Colon (tissue), 2 donors: ENCODE measurements around the gene WDR64.
A peak's percentile ranks its signal among the peaks of the same experiment; 100 is the strongest.

Experiments
- FAIRE-seq: peaks from 2 replicates; lab custom pipeline; 2012; peaks lifted over from hg19 to GRCh38; lab: Jason Lieb, UNC
- donor health status: control.
- donor health status: control.

Gene WDR64

DNA sequence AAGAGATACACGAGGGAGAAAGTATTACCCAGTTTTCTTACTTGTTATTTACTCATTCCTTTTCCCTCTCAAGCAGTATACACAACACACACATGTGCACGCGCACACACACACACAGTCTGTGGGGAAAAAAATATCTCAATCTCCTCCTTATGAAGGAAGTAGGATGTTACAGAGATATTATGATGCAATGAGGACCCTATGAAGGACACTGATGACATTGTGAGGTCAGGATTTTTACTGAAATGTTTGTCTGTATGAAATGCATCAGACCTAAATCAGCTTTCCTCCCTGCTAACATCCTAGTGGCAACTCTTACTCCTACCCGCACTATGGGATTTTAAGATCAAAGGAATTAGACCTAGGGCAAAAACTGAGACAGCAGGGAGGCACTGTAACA lies at the start of gene WDR64:
Gene WDR64, plus strand, starts transcription at position 270 of the 400 bp plus-strand sequence. CDS start 204 bp downstream, outside the sequence.
- no peak for FAIRE-seq

- FAIRE-seq: no peak
These were observed 48.3 kb upstream of the WDR64 start for GRCh38 chr1:241603731-241604245.

GRCh38 chr1:241605146-241605805 lies 46.8 kb upstream of the WDR64 start:
- FAIRE-seq: no peak

DNA sequence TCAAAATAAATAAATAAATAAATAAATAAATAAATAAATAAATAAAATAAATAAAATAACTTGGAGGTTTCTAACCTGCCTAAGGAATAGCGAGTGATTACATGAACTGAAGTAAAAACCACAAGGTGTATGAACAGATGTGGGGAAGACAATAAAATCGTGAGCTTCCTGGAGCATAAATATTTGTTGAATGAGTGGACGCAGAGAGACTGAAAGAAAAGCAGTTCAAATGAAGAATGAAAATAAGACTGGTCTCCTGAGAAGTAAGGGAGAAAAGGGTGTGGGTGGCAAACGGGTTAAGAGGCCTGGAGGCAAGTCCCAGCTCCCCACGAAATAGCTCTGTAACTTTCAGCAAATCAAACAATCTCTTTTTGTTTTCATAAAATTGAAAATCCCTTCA lies 45.5 kb upstream of the WDR64 start:
- no peak for FAIRE-seq

DNA sequence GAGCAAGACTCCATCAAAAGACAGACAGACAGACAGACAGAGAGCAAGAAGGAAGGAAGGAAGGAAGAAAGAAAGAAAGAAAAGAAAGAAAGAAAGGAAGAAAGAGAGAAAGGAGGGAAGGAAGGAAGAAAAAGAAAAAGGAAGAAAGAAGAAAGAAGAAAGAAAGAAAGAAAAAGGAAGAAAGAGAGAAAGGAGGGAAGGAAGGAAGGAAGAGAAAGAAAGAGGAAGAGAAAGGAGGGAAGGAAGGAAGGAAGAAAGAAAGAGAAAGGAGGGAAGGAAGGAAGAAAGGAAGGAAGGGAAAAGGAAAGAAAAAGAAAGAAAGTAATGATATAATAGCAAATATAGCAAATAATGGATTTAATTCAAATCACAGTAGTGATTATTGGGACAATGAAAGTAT lies 44.6 kb upstream of the WDR64 start:
- FAIRE-seq: no peak

DNA sequence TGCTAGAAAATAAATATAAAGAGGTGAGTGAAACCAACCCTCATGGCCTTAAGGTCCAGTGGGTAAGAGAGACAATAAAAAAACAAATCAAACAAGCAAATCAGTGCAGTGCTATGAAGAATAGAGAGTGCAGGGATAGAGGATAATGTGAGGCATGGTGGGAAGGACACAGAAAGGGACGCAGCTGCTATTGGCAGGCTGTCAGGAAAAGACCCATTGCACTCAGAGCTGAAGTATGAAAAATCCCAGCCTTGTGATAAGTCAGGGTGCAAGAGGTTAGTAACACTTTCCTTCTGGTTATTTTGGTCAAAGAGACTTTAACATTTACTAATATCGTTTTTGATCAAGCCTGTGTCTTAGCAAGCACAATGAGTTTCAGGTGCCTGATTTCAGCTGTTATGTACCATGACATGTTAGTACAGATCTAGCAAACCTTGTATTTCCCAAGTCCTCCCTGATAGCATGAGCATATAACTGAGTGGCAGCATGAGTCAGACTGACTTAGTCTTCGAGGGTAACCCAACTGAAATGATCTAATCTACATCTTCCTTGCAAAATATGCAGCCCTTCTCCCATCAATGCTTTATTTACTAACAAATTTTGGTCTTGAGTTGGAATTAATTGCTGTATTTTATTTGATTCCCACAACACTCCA lies 43.6 kb upstream of the WDR64 start:
- no peak for FAIRE-seq

DNA sequence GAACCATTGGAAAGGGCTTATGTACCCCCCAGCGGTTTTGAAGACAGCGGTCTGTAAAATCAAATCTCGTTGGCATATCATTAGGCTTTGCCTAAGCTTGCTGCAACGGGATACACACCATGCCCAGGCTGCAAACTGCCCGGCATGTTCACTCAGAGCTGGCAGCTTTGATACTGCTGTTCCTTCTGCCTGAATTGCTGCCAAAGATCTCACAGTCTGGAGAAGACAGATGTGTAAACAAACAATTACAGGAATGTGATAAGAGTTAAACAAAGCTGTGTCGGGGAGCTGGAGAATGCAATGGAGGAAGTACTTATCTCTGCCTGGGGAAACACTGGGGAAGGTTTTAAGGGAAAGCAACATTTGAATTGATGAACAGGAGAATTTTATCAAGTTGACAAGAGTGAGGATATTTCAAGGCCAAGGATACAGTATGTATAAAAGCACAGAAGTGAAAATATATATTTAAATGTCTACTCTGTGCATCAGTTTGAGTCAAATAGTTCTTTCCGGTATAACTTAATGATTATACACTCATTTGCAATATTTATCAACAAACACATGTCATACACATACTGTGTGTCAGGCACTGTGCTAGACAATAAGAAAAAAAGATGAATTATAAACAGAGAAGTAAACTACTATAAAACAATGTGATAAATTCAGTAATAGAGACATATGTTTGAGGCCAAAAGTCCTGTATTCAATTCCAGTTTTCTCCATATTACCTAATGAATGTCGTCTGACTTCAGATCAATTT lies 41.8 kb upstream of the WDR64 start:
- FAIRE-seq: no peak

DNA sequence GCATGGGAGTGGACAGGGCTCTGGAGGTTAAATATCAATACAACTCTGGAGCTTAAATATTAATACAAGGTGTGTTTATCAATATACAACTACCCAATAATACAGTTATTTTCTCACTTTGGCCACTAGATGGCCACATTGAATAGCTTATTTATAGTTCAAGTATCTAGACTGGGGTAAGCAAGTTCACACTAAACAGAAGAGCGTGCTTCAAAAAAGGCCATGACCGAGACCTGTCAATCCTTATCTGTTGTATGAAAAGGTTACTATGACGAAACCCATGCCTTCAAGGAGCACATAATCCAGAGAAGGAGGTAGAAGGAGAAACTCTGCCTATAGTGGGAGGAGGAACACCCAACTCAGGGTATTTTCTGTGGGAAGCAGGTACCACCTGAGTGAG lies 41.0 kb upstream of the WDR64 start:
- no peak for FAIRE-seq

DNA sequence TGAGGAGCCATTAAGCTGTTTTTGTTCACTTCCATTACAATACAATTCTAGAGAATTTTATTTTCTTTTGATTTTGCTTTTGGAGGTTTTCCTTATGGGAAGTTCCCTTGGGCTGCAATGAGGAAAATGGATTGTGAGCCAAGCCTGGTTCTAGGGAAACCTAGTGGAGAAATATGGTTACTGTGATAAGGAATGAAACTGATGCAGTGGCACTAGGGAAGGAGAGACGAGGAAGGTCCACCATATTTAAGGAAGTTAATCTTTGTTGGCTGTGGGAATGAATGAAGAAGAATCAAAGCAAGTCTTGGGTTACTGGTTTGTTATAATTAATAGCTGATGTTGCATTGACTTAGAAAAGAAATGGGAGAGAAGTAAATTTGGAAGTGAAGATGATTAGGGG lies 40.3 kb upstream of the WDR64 start:
- no peak for FAIRE-seq

- FAIRE-seq: no peak
These were observed 39.3 kb upstream of the WDR64 start for GRCh38 chr1:241612533-241613477.

DNA sequence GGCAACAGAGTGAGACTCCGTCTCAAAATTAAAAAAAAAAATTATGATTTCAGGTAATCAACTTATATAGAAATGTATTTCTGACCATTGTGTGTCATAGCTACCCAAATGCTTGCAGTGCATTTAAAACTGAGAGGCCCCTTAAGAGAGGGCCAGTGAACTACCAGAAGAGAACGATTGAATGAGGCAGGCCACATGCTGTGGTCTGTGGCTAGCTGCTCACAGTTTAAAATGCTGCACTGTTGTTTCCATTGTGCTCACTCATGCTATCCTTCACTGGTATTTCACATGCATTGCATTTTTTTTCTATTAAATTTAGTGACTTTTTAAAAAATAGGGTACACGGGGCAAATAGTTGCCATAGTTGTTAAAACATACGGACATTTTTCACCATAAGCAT lies 37.9 kb upstream of the WDR64 start:
- FAIRE-seq: no peak

GRCh38 chr1:241614572-241614971 lies 37.5 kb upstream of the WDR64 start:
- no peak for FAIRE-seq

- no peak for FAIRE-seq
These were observed 36.8 kb upstream of the WDR64 start for GRCh38 chr1:241615043-241615974.

- no peak for FAIRE-seq
These were observed 34.7 kb upstream of the WDR64 start for GRCh38 chr1:241617426-241617825.

DNA sequence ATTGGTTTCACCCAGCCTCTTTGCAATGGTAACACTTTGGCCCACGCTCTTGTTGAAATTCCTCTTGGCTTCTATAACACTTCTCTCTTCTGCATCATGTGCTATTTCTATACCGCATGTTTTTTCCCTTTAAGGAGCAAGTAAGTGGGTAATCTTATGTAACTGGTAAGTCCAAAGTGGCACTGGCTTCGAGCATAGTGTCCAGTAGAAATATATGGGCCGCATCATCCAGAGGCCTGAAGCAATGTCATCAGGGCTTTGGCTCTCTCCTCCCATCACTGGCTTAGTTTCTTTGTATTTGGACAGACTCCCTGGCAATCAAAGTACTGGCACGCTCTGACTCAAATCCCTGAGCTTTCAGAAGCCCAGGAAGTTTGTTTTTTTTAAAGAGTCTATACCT lies 29.4 kb upstream of the WDR64 start:
- no peak for FAIRE-seq

DNA sequence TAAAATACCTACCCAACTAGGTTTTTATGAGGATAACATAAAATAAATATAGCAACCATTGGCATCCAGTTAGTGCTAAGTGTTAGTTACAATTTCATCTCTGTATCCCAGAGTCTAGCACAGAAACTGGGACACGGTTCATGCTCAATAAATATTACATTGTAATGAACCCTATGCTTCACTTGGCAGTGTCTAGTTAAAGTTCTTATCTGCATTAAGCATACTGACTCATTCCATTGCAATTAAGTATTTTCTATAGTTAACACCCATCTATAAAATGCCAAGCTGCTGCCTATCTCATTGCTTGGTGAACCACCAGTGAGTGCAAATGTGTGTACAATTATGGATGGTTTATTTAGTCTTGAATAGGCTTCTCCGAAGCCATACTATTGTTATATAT lies 27.1 kb upstream of the WDR64 start:
- no peak for FAIRE-seq

DNA sequence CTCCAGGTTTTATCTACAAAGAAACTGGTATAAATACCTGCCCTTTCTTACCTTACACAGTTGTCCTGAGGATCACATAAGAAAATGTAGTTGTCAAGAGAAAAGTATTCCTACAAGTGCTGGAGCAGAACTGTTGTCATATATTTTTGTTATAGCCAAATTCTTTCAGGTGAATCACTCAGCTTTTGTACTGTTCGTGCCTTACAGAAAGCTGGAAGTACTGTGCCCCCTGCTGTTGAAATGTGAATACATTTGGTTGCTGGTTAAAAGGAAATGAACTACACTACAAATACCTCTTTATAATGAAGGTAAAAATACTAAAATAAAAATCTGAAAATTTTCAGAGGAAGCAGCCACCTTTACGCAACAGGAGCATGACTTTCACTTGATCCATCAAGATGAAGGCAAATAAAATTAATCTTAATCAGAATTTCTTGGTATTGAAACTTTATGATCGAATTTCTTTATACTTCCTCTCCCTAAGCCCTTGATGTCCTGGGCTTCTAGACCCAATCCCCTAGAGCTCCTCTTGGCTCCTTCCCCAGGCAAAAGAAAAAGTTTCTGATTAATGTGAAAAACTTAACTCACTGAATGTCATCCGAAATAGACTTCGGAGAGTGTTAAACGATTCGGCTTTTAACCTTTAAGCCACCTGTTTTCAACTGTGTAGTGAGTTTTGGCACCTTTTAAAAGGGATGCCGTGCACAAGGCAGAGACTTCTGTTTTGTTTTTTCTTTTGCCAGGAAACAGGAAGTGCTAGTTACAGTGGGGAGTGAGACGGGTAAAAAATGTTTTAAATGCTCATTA lies 24.4 kb upstream of the WDR64 start:
- FAIRE-seq: peak; percentile 36

GRCh38 chr1:241630005-241630404 lies 22.1 kb upstream of the WDR64 start:
- no peak for FAIRE-seq

DNA sequence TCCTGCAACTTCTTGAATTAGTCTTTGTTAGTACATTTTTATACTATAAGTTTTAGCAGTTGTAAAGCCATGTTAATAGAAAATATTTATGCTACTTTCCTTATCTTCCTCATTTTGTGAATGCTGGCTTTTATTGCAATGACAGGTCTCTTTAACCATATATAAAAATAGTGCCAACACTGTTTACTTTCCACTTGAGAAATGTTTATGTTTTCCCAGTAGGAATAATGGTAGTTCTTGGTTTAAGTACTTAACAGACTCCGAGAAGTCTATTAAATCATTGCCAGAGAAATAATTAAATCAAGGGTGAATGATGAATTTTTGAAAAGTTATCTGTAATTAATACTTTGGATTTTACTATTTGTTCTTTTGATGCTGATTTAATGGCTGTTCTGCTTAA lies 21.6 kb upstream of the WDR64 start:
- FAIRE-seq: no peak

GRCh38 chr1:241630899-241631298 lies 21.2 kb upstream of the WDR64 start:
- FAIRE-seq: no peak
